ENCODE data around the gene TMEM89.
A peak's percentile ranks its signal among the peaks of the same experiment; 100 is the strongest.

TMEM89 gene, protein sequence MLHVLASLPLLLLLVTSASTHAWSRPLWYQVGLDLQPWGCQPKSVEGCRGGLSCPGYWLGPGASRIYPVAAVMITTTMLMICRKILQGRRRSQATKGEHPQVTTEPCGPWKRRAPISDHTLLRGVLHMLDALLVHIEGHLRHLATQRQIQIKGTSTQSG

DNA sequence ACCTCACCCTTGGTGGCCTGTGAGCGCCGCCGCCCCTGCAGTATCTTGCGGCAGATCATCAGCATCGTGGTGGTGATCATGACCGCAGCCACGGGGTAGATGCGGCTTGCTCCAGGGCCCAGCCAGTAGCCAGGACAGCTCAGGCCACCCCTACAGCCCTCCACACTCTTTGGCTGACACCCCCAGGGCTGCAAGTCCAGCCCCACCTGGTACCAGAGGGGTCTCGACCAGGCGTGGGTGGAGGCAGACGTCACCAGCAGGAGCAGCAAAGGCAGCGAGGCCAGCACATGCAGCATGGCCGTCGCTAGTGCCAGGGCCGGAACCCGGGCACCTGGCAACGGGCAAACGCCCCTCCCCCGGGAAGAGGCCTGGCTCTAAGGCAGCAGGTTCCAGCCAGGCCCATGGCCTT lies at the start of gene TMEM89:
Gene TMEM89 (minus strand): TSS at position 309 of the 409 bp plus-strand sequence. CDS start 13 bp downstream, at position 296.
- H3K36me3 ChIP-seq (ENCODE audit: control insufficient read depth, low read length): peaks cover 5% of the 10 kb centered on the region; the same call in 1 of the 2 replicates
- H3K4me3 ChIP-seq (ENCODE audit: low read length): no peak within 1 kb of the TSS
- H3K79me2 ChIP-seq (ENCODE audit: control insufficient read depth, low read length): no peaks in the 10 kb centered on the region
- H3K4me2 ChIP-seq (ENCODE audit: low read length): no peak within 1 kb of the TSS
- TF ChIP-seq, protein P1, sequence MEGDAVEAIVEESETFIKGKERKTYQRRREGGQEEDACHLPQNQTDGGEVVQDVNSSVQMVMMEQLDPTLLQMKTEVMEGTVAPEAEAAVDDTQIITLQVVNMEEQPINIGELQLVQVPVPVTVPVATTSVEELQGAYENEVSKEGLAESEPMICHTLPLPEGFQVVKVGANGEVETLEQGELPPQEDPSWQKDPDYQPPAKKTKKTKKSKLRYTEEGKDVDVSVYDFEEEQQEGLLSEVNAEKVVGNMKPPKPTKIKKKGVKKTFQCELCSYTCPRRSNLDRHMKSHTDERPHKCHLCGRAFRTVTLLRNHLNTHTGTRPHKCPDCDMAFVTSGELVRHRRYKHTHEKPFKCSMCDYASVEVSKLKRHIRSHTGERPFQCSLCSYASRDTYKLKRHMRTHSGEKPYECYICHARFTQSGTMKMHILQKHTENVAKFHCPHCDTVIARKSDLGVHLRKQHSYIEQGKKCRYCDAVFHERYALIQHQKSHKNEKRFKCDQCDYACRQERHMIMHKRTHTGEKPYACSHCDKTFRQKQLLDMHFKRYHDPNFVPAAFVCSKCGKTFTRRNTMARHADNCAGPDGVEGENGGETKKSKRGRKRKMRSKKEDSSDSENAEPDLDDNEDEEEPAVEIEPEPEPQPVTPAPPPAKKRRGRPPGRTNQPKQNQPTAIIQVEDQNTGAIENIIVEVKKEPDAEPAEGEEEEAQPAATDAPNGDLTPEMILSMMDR (IDR thresholded peaks at IDR 0.05; ENCODE audit: low read depth, low read length, poor library complexity, severe bottlenecking): no peak
- no peak for TF ChIP-seq EZH2phosphoT487 (IDR thresholded peaks at IDR 0.05; ENCODE audit: borderline replicate concordance, low read length)
- no peaks in the 10 kb centered on the region for H4K20me1 ChIP-seq (ENCODE audit: control insufficient read depth, insufficient read depth, low read depth, low read length)
- H3F3A ChIP-seq (ENCODE audit: control insufficient read depth, insufficient read depth): no peaks in the 10 kb centered on the region
- H3K4me1 ChIP-seq (ENCODE audit: control insufficient read depth, low read length): peaks cover 7% of the 10 kb centered on the region
- no peaks in the 10 kb centered on the region for H3K9me2 ChIP-seq (replicated peaks; ENCODE audit: control insufficient read depth, low read length)
- peaks cover 16% of the 10 kb centered on the region for H3K9me3 ChIP-seq (ENCODE audit: control insufficient read depth, insufficient read depth, low read length)
- H3K27ac ChIP-seq (ENCODE audit: low read depth, low read length): no peak within 1 kb of the TSS
- no peaks in the 10 kb centered on the region for H3K27me3 ChIP-seq (ENCODE audit: control insufficient read depth, low read length)

DNA sequence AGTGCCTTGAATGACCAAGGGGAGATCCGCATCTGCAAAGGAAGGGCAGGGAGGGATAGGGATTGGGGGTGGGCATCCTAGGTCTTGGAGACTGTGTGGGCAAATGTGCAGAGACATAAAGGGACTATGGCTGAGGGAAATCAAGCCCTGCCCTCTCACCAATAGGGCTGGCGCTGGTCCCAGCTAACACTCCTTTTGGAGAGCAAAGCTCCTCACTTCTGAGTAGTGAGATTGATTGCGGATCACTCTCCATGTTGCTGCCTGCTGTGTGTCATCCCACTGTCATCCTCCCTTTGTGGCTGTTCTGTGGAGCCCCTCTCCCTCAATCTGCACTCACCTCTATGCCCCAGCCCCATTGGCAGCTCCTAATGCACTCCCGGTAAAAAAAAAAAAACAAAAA lies 43.4 kb upstream of the TMEM89 start:
- TF ChIP-seq, protein P1 (IDR thresholded peaks at IDR 0.05; ENCODE audit: low read depth, low read length, poor library complexity, severe bottlenecking): no peak
- TF ChIP-seq EZH2phosphoT487 (IDR thresholded peaks at IDR 0.05; ENCODE audit: borderline replicate concordance, low read length): no peak
- H3K36me3 ChIP-seq (ENCODE audit: control insufficient read depth, low read length): no peaks in the 10 kb centered on the region
- H3K27me3 ChIP-seq (ENCODE audit: control insufficient read depth, low read length): no peaks in the 10 kb centered on the region
- no peaks in the 10 kb centered on the region for H3K9me3 ChIP-seq (ENCODE audit: control insufficient read depth, insufficient read depth, low read length)
- no peaks in the 10 kb centered on the region for H3K9me2 ChIP-seq (replicated peaks; ENCODE audit: control insufficient read depth, low read length)
- H3F3A ChIP-seq (ENCODE audit: control insufficient read depth, insufficient read depth): no peaks in the 10 kb centered on the region; the same call in 1 of the 2 replicates
- no peak overlapping the region for H3K4me2 ChIP-seq (ENCODE audit: low read length)
- no peak overlapping the region for H3K27ac ChIP-seq (ENCODE audit: low read depth, low read length)
- H4K20me1 ChIP-seq (ENCODE audit: control insufficient read depth, insufficient read depth, low read depth, low read length): no peaks in the 10 kb centered on the region
- H3K4me1 ChIP-seq (ENCODE audit: control insufficient read depth, low read length): peaks cover 10% of the 10 kb centered on the region; the same call in 1 of the 2 replicates
- no peaks in the 10 kb centered on the region for H3K79me2 ChIP-seq (ENCODE audit: control insufficient read depth, low read length)
- H3K4me3 ChIP-seq (ENCODE audit: low read length): no peak overlapping the region

DNA sequence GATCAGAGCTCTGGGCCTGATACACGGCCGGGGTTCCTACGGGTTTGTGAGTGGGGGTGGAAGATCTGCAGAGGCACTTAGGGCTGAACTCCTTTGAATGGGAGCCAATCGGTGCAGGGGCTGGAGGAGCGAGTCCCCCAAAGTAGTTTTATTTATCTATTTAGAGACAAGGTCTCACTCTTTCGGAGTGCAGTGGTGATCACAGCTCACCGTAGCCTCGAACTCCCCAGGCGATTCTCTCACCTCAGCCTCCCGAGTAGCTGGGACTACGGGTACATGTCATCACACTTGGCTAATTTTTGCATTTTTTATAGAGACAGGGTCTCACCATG lies 42.7 kb upstream of the TMEM89 start:
- H3K4me2 ChIP-seq (ENCODE audit: low read length): no peak overlapping the region
- no peaks in the 10 kb centered on the region for H3K36me3 ChIP-seq (ENCODE audit: control insufficient read depth, low read length)
- no peak overlapping the region for H3K4me3 ChIP-seq (ENCODE audit: low read length)

More for the DNA sequence above, 42.7 kb upstream of the TMEM89 start:
- no peak overlapping the region for H3K27ac ChIP-seq (ENCODE audit: low read depth, low read length)
- no peaks in the 10 kb centered on the region for H3K27me3 ChIP-seq (ENCODE audit: control insufficient read depth, low read length)
- no peaks in the 10 kb centered on the region; the same call in 1 of the 2 replicates for H3F3A ChIP-seq (ENCODE audit: control insufficient read depth, insufficient read depth)
- no peak for TF ChIP-seq EZH2phosphoT487 (IDR thresholded peaks at IDR 0.05; ENCODE audit: borderline replicate concordance, low read length)
- TF ChIP-seq, protein P1 (IDR thresholded peaks at IDR 0.05; ENCODE audit: low read depth, low read length, poor library complexity, severe bottlenecking): peak; percentile 27
- H3K4me1 ChIP-seq (ENCODE audit: control insufficient read depth, low read length): peaks cover 10% of the 10 kb centered on the region; the same call in 1 of the 2 replicates
- no peaks in the 10 kb centered on the region for H3K79me2 ChIP-seq (ENCODE audit: control insufficient read depth, low read length)
- H3K9me2 ChIP-seq (replicated peaks; ENCODE audit: control insufficient read depth, low read length): no peaks in the 10 kb centered on the region
- H3K9me3 ChIP-seq (ENCODE audit: control insufficient read depth, insufficient read depth, low read length): no peaks in the 10 kb centered on the region
- no peaks in the 10 kb centered on the region for H4K20me1 ChIP-seq (ENCODE audit: control insufficient read depth, insufficient read depth, low read depth, low read length)
